GM23338 (cell line): Measurements from ENCODE around the gene DAZAP1. TPM values are rescaled to one million over a fixed set of nuclear protein-coding genes. Genes with fewer than 3 reads are reported as not detected.

Experiments used
- ATAC-seq: fragments of 200-7000 bp; cut with Tn5 transposase; 3 replicates; pipeline ENCODE4 v1.9.1; 2020
- DNase-seq: peaks from one replicate; pipeline ENCODE4 v3.0.0-alpha.2; 2015; ENCODE audit warnings: low spot score
- H2AFZ ChIP-seq: fragments of 200-600 bp; sonication (generic); 2 replicates; pipeline ENCODE4 v1.8.0; 2016; ENCODE audit warnings: antibody characterized with exemption, mild to moderate bottlenecking, moderate library complexity
- H3F3A ChIP-seq: fragments of 200-600 bp; sonication (generic); replicated peaks from 2 replicates; pipeline ENCODE4 v1.8.0; 2017; ENCODE audit warnings: antibody characterized with exemption, mixed run types, low read depth
- H3K27ac ChIP-seq: fragments of 200-600 bp; sonication (generic); 2 replicates; pipeline ENCODE4 v1.6.1; 2016; ENCODE audit warnings: low read depth
- H3K27me3 ChIP-seq: fragments of 200-600 bp; sonication (generic); 2 replicates; pipeline ENCODE4 v1.8.0; 2016; ENCODE audit warnings: mild to moderate bottlenecking, mixed run types, moderate library complexity; ENCODE audit not compliant: insufficient read depth
- H3K36me3 ChIP-seq: fragments of 200-600 bp; sonication (generic); 2 replicates; pipeline ENCODE4 v1.8.0; 2016; ENCODE audit warnings: mild to moderate bottlenecking; ENCODE audit not compliant: insufficient read depth
- H3K4me1 ChIP-seq: fragments of 200-600 bp; sonication (generic); 2 replicates; pipeline ENCODE4 v1.8.0; 2016; ENCODE audit warnings: mild to moderate bottlenecking, moderate library complexity; ENCODE audit not compliant: insufficient read depth
- H3K4me2 ChIP-seq: fragments of 200-600 bp; sonication (generic); 2 replicates; pipeline ENCODE4 v1.7.1; 2017; ENCODE audit warnings: mixed run types
- H3K4me3 ChIP-seq: fragments of 200-600 bp; sonication (generic); 2 replicates; pipeline ENCODE4 v1.6.1; 2016; ENCODE audit warnings: mixed run types
- H3K79me2 ChIP-seq: fragments of 200-600 bp; sonication (generic); replicated peaks from 2 replicates; pipeline ENCODE4 v1.8.0; 2017; ENCODE audit warnings: mild to moderate bottlenecking; ENCODE audit not compliant: insufficient read depth
- H3K9me2 ChIP-seq: fragments of 200-600 bp; sonication (generic); 2 replicates; pipeline ENCODE4 v1.8.0; 2017; ENCODE audit not compliant: insufficient read depth
- H4K20me1 ChIP-seq: fragments of 200-600 bp; sonication (generic); replicated peaks from 2 replicates; pipeline ENCODE4 v1.8.0; 2017; ENCODE audit warnings: mild to moderate bottlenecking; ENCODE audit not compliant: insufficient read depth
- H3K27ac Mint-ChIP-seq: 2 replicates; pipeline ENCODE4 v1.8.0; 2020; ENCODE audit warnings: inconsistent platforms, mild to moderate bottlenecking, moderate library complexity, mixed read lengths
- H3K27me3 Mint-ChIP-seq: 3 replicates; pipeline ENCODE4 v1.8.0; 2022; ENCODE audit warnings: low read depth, mild to moderate bottlenecking, moderate library complexity, mixed read lengths, inconsistent platforms; ENCODE audit not compliant: insufficient read depth, poor library complexity
- H3K36me3 Mint-ChIP-seq: 3 replicates; pipeline ENCODE4 v1.8.0; 2021; ENCODE audit warnings: low read depth, mild to moderate bottlenecking, inconsistent platforms, moderate library complexity, mixed read lengths
- H3K4me1 Mint-ChIP-seq: 3 replicates; pipeline ENCODE4 v1.8.0; 2020; ENCODE audit warnings: mild to moderate bottlenecking, inconsistent platforms, mixed read lengths
- H3K4me3 Mint-ChIP-seq: 3 replicates; pipeline ENCODE4 v1.8.0; 2021; ENCODE audit warnings: moderate library complexity, mild to moderate bottlenecking, inconsistent platforms, mixed read lengths
- H3K9me3 Mint-ChIP-seq: 3 replicates; pipeline ENCODE4 v1.8.0; 2020; ENCODE audit warnings: moderate library complexity, mild to moderate bottlenecking, inconsistent platforms, mixed read lengths
- CREB1 ChIP-seq: fragments of 250-450 bp; sonication (Bioruptor Pico); IDR thresholded peaks from 2 replicates; pipeline ENCODE4 v1.5.0; 2020; ENCODE audit warnings: low read depth, mild to moderate bottlenecking, moderate library complexity
- POLR2AphosphoS5 ChIP-seq: IDR thresholded peaks from 2 replicates; pipeline ENCODE4 v1.6.1; 2016; ENCODE audit warnings: antibody characterized with exemption, low read depth
- REST ChIP-seq: IDR thresholded peaks from one replicate; pipeline ENCODE4 v1.6.1; 2018; ENCODE audit warnings: antibody characterized with exemption; ENCODE audit not compliant: unreplicated experiment
- ZNF114 ChIP-seq: fragments of 250-450 bp; sonication (Bioruptor Pico); IDR thresholded peaks from 2 replicates; pipeline ENCODE4 v1.5.0; 2020; ENCODE audit warnings: mild to moderate bottlenecking, moderate library complexity
- ZNF331 ChIP-seq: fragments of 250-450 bp; sonication (Bioruptor Pico); IDR thresholded peaks from 2 replicates; pipeline ENCODE4 v1.5.0; 2020; ENCODE audit warnings: low read depth, mild to moderate bottlenecking, moderate library complexity
- ZNF462 ChIP-seq: fragments of 250-450 bp; sonication (Bioruptor Pico); IDR thresholded peaks from 2 replicates; pipeline ENCODE4 v1.5.0; 2020; ENCODE audit warnings: mild to moderate bottlenecking, moderate library complexity
- polyA plus RNA-seq: library from polyadenylated mRNA; unstranded; fragments of >200 nt; fragmentation: Nextera tagmentation; extraction: Ambion mirVana; gene quantifications from 2 replicates; pipeline ENCODE4 v1.2.1, GENCODE V29; 2016
- total RNA-seq: library from RNA; depleted of rRNA; stranded (reverse); fragments of >200 nt; shearing (Covaris generic); gene quantifications from 2 replicates; pipeline ENCODE4 v1.2.3, GENCODE V29; 2014
- TF ChIP-seq, protein P1 (sequence below): IDR thresholded peaks from 2 replicates; pipeline ENCODE4 v1.6.1; 2016; ENCODE audit warnings: antibody characterized with exemption

DAZAP1 gene
- total and polyA plus RNA-seq, 2 experiments from 2014 or later: 44.1 to 194 TPM

DNA sequence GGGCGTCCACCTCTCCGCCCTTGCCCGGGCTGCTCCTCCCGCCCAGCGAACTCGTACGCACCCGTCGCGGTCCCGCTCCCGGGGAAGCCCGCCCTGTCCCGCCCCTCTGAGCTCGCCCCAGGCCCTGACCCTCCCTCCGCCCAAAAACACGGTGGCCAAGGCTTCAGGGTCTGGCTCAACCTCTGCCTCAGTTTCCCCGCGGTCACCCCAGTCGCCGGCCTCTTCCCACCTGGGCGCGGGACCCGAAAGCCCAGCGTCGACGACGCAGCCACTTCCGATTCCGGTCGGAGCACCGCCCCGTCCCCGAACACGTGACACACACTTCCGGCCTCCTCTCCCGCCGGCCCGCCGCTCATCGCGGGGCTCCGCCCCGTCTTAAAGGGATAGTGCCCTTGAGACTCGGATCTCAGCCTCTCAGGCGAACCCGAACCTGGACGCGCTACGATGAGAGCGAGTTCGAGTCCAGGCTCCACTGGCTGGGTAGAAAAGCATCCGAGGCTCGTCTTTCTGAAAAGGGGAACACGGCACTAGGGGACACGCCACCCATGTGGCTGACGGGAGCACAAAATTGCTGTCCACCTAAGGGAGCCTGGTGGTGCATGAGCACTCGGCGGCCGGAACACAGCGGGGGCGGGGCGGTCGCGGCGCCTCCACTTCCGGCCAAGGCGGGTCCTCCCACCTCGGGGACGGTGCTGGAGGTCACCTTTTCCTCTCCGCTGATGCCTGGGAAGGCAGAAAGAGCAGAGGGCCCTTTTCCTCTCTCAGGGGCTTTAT is 71.7 kb downstream of the DAZAP1 start, which contains the start of gene C19orf25:
C19orf25 (minus strand) TSS at position 282 of the 774 bp plus-strand sequence. CDS start 312 bp downstream, outside the sequence.
- H3K4me3 ChIP-seq: peak within 1 kb of the TSS; percentile 80
- 0 out of 2 replicates have a peak, but pooled peaks cover 5% of the 10 kb centered on the region for H3K36me3 ChIP-seq
- Mint-ChIP-seq H3K27ac (peak within 1 kb of the TSS; percentile 97), H3K4me1 (peaks cover 4% of the 10 kb centered on the region; the same call in 2 of the 3 replicates), H3K9me3 (no peaks in the 10 kb centered on the region; the same call in 2 of the 3 replicates), H3K4me3 (peak within 1 kb of the TSS; percentile 97), H3K27me3 (peaks cover 4% of the 10 kb centered on the region), H3K36me3 (peaks cover 6% of the 10 kb centered on the region; the same call in 2 of the 3 replicates)
- no peaks in the 10 kb centered on the region for H3K9me2 ChIP-seq
- ATAC-seq (peak; percentile 89), DNase-seq (peak; percentile 98)
- peak within 1 kb of the TSS; percentile 70; the same call in 1 of the 2 replicates for H3K27ac ChIP-seq
- peaks cover 17% of the 10 kb centered on the region; the same call in 1 of the 2 replicates for H3F3A ChIP-seq
- H4K20me1 ChIP-seq: peaks cover 19% of the 10 kb centered on the region
- peak within 1 kb of the TSS; percentile 89 for H3K4me2 ChIP-seq
- H3K4me1 ChIP-seq: peaks cover 4% of the 10 kb centered on the region; the same call in 1 of the 2 replicates
- H2AFZ ChIP-seq: peak within 1 kb of the TSS; percentile 92; the same call in 1 of the 2 replicates
- peaks cover 19% of the 10 kb centered on the region for H3K79me2 ChIP-seq
- no peaks in the 10 kb centered on the region for H3K27me3 ChIP-seq
- TF ChIP-seq REST (no peak), ZNF114 (no peak), ZNF331 (no peak), ZNF462 (CRISPR knock-in tag) (no peak), POLR2AphosphoS5 (peak; percentile 84), CREB1 (CRISPR knock-in tag) (peak; percentile 64; the same call in 1 of the 2 replicates)
- TF ChIP-seq, protein P1, sequence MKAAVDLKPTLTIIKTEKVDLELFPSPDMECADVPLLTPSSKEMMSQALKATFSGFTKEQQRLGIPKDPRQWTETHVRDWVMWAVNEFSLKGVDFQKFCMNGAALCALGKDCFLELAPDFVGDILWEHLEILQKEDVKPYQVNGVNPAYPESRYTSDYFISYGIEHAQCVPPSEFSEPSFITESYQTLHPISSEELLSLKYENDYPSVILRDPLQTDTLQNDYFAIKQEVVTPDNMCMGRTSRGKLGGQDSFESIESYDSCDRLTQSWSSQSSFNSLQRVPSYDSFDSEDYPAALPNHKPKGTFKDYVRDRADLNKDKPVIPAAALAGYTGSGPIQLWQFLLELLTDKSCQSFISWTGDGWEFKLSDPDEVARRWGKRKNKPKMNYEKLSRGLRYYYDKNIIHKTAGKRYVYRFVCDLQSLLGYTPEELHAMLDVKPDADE: peak; percentile 53; the same call in 1 of the 2 replicates
